ENCODE data around the gene COPB2. TPM values are rescaled to one million over a fixed set of nuclear protein-coding genes. Genes with fewer than 3 reads are reported as not detected.

COPB2 gene
- total and polyA plus RNA-seq, 2 of the 8 experiments (the other 6 are each of a cell fraction or from before 2014, with no cell fraction given): 40.3 to 119 TPM

GRCh38 chr3:139361276-139361675, 28.2 kb downstream of the COPB2 start:
- ChIA-PET CTCF (ENCODE audit: partially characterized antibody) (interaction anchor here (0.7 to 3.6 kb wide), 4 partner anchors 7 to 12 kb away, joined by 3 to 27 read pairs (median 4); no protein-coding TSS in a partner anchor), POLR2A (ENCODE audit: partially characterized antibody) (interaction anchor here (1.0 to 2.6 kb wide), 3 partner anchors 8 to 19 kb away, joined by 3 to 10 read pairs (median 5); no protein-coding TSS in a partner anchor)
- DNase-seq (ENCODE audit: low read depth in 1 of 2, low spot score in 2 of 2) (no peak), FAIRE-seq (no peak)
- Histone ChIP-seq H4K20me1 (replicated peaks in 1 of 2; ENCODE audit: control insufficient read depth in 1 of 2, insufficient read depth in 2 of 2, low read length in 2 of 2) (peaks cover 2 to 4% of the 10 kb centered on the region in 2 experiments), H2BK120ac (replicated peaks; ENCODE audit: low read depth, low read length) (no peak overlapping the region), H3K18ac (ENCODE audit: extremely low read depth, low read length) (no peak overlapping the region), H2BK12ac (ENCODE audit: low read depth, low read length) (no peak overlapping the region), H3K4me1 (replicated peaks in 1 of 4; ENCODE audit: control insufficient read depth in 3 of 4, insufficient read depth in 4 of 4, low read length in 3 of 4) (no peaks in the 10 kb centered on the region), H3K4ac (replicated peaks; ENCODE audit: insufficient read length, low read depth, low read length) (no peak overlapping the region), H2AFZ (ENCODE audit: low read length) (no peak overlapping the region), H3K56ac (replicated peaks; ENCODE audit: insufficient read length, low read depth, low read length) (no peak overlapping the region), H2BK20ac (ENCODE audit: low read length) (no peak overlapping the region), H2AK5ac (ENCODE audit: low read depth, low read length) (no peak overlapping the region), H3K27ac (ENCODE audit: low read depth, low read length) (no peak overlapping the region), H3K4me3 (ENCODE audit: extremely low read depth in 1 of 4, insufficient read depth in 2 of 4, low read depth in 3 of 4, low read length in 4 of 4) (no peak overlapping the region), H2BK5ac (ENCODE audit: low read depth, low read length) (no peak overlapping the region), H3K23ac (ENCODE audit: insufficient read length) (no peak overlapping the region), H3K79me1 (ENCODE audit: low read depth, low read length) (no peaks in the 10 kb centered on the region), H3K36me3 (ENCODE audit: control insufficient read depth in 2 of 4, insufficient read depth in 4 of 4, low read length in 3 of 4) (peaks cover 15 to 82% (median 58%) of the 10 kb centered on the region in 4 experiments), H2BK15ac (ENCODE audit: low read length) (no peak overlapping the region), H4K8ac (ENCODE audit: extremely low read depth, insufficient read depth, low read length) (no peak overlapping the region; the same call in 1 of the 2 replicates), H4K5ac (ENCODE audit: insufficient read length, low read depth, low read length) (no peak overlapping the region), H3K79me2 (ENCODE audit: control insufficient read depth in 1 of 2, insufficient read depth in 2 of 2, low read length in 2 of 2) (no peaks in the 10 kb centered on the region), H3K23me2 (ENCODE audit: low read depth, low read length) (no peaks in the 10 kb centered on the region), H3K9me3 (ENCODE audit: insufficient read depth in 2 of 2, low read depth in 1 of 2, low read length in 1 of 2) (no peaks in the 10 kb centered on the region), H3K27me3 (replicated peaks in 1 of 4; ENCODE audit: control insufficient read depth in 3 of 4, extremely low read depth in 1 of 4, insufficient read depth in 3 of 4, low read length in 3 of 4) (no peaks in the 10 kb centered on the region), H4K91ac (replicated peaks; ENCODE audit: insufficient read length, low read length) (no peak overlapping the region), H3K9ac (replicated peaks in 1 of 4; ENCODE audit: extremely low read depth in 1 of 4, low read depth in 3 of 4, low read length in 3 of 4) (no peak overlapping the region), H3K14ac (ENCODE audit: insufficient read length) (no peak overlapping the region), H3K4me2 (ENCODE audit: insufficient read depth in 1 of 2, low read depth in 2 of 2, low read length in 2 of 2) (no peak overlapping the region)
- 89% methylated on average over 2 of the region's 2 CpGs; no CpG with 5 or more reads in 1 of the 2 experiments for WGBS, 2 experiments (ENCODE audit: extremely low coverage in 1 of 2, insufficient coverage in 1 of 2, insufficient read length in 1 of 2, insufficient replicate concordance in 2 of 2, low coverage in 1 of 2, low lambda C conversion rate in 2 of 2, missing lambda C conversion rate in 1 of 2)
- no peak for TF ChIP-seq SAP30 (IDR thresholded peaks at IDR 0.05; ENCODE audit: insufficient read depth, insufficient replicate concordance, low read length)
- TF ChIP-seq SP2 (IDR thresholded peaks at IDR 0.05; ENCODE audit: low read length): no peak
- no peak for TF ChIP-seq RAD21 (IDR thresholded peaks at IDR 0.05 in 1 of 2, conservative IDR thresholded peaks at IDR 0.05 in 1 of 2; ENCODE audit: low read depth in 2 of 2, low read length in 2 of 2)
- TF ChIP-seq CEBPB (IDR thresholded peaks at IDR 0.05; ENCODE audit: low read depth, low read length): no peak
- TF ChIP-seq ASH2L (IDR thresholded peaks at IDR 0.05; ENCODE audit: low read length): no peak
- no peak for TF ChIP-seq TAF1 (IDR thresholded peaks at IDR 0.05; ENCODE audit: low read depth, low read length)
- TF ChIP-seq ATF2 (IDR thresholded peaks at IDR 0.05; ENCODE audit: low read length): no peak
- TF ChIP-seq RFX5 (IDR thresholded peaks at IDR 0.05; ENCODE audit: borderline replicate concordance, low read depth, low read length): no peak
- no peak for TF ChIP-seq POLR2A (IDR thresholded peaks at IDR 0.05; ENCODE audit: control extremely low read depth in 1 of 2, low read depth in 2 of 2, low read length in 2 of 2)
- no peak for TF ChIP-seq JUND (IDR thresholded peaks at IDR 0.05; ENCODE audit: low read length)
- no peak for TF ChIP-seq KDM5A (IDR thresholded peaks at IDR 0.05; ENCODE audit: low read length)
- no peak for TF ChIP-seq SP4 (IDR thresholded peaks at IDR 0.05; ENCODE audit: low read length)

Data from H1 (cell line).